ENCODE measurements around the gene OAT.
A peak's percentile ranks its signal among the peaks of the same experiment; 100 is the strongest.

OAT gene

DNA sequence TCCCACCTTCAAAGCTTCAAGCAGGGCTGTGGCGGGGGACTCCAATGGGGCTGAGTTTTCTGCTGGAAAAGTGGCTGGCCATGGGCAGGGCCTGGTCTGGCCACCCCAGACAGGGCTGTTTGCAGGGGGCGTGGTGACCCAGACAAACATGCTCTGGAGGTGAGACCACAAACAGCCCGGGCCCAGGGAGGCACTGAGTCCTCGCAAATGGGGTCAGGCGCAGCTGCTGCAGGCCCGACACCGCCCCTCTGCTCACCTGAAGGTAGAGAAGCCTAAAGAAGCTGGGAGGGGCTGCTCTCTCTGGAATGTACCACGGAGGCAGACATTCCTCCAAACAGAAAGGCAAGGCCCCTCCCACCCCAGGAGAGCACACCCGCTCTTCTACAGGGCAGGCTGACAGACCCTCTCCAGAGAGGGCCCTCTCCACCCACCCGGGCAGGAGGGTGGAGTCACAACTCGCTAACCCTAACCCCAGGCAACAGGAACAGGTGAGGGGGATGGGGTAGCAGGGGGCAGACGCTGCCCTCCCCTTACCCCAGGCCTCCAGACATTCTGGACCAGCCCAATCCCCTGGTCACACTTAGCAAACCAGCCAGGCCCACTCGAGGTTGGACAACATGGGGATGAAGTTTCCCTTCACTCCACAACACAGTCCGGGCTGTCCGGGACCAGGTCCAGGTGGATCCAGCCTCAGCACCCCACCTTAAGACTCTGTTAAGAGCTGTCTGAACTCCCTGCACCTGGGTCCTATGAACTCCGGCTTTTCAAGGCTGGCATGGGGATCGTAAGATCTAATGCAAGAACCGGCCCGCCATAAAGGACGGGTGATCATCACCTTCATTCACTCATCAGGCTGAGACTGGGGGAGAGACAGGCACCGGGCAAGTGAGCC lies 32.3 kb downstream of the OAT start:
- H3K36me3 ChIP-seq (replicated peaks in 1 of 2; ENCODE audit: control insufficient read depth in 2 of 2, insufficient read depth in 2 of 2, low read length in 2 of 2): no peaks in the 10 kb centered on the region
- H2AFZ ChIP-seq (ENCODE audit: low read length): no peak overlapping the region
- H3K27me3 ChIP-seq (ENCODE audit: control insufficient read depth in 3 of 3, insufficient read depth in 3 of 3, low read depth in 1 of 3, low read length in 3 of 3): peaks cover 0 to 38% (median 9%) of the 10 kb centered on the region in 3 experiments
- no CpG with 5 or more reads among the region's 21 CpGs for WGBS, 2 donors (ENCODE audit: extremely low coverage in 2 of 2, insufficient read length in 2 of 2, insufficient replicate concordance in 1 of 2)
- peaks cover 2 to 14% of the 10 kb centered on the region in 2 donors for H3K4me1 ChIP-seq (ENCODE audit: control insufficient read depth in 2 of 2, insufficient read depth in 1 of 2, low read depth in 1 of 2, low read length in 2 of 2)
- no peaks in the 10 kb centered on the region for H3K9me3 ChIP-seq (replicated peaks in 1 of 2; ENCODE audit: control insufficient read depth in 2 of 2, insufficient read depth in 1 of 2, low read depth in 1 of 2, low read length in 2 of 2)
- H2BK12ac ChIP-seq (ENCODE audit: low read length): no peak overlapping the region
- H3K79me1 ChIP-seq (ENCODE audit: low read depth, low read length): no peaks in the 10 kb centered on the region
- peak overlapping the region; percentile 89 for H2AK5ac ChIP-seq (ENCODE audit: low read depth, low read length)
- peak overlapping the region; percentile 25 for H3K23ac ChIP-seq (ENCODE audit: low read depth, low read length, poor library complexity)
- no peak overlapping the region for H4K91ac ChIP-seq (ENCODE audit: low read depth, low read length, poor library complexity)
- no peak overlapping the region for H3K4ac ChIP-seq (ENCODE audit: low read length)
- H3K4me3 ChIP-seq (ENCODE audit: low read length in 2 of 2): no peak overlapping the region
- peak overlapping the region; percentile 52 for H3K18ac ChIP-seq (ENCODE audit: low read length)
- H4K8ac ChIP-seq (ENCODE audit: low read depth, low read length): peak overlapping the region; percentile 89
- DNase-seq (ENCODE audit: low spot score): no peak
- H2BK120ac ChIP-seq (ENCODE audit: low read depth, low read length): peak overlapping the region; percentile 92
- H3K4me2 ChIP-seq (ENCODE audit: insufficient read depth, low read length, poor library complexity, severe bottlenecking): no peak overlapping the region
- H3K27ac ChIP-seq (replicated peaks; ENCODE audit: low read length): no peak overlapping the region
- no peak overlapping the region for H3K9ac ChIP-seq (ENCODE audit: low read depth, low read length, poor library complexity)
- H2BK5ac ChIP-seq (ENCODE audit: low read length): peak overlapping the region; percentile 14
- peak overlapping the region; percentile 47 for H3K14ac ChIP-seq (ENCODE audit: low read length)
- peak overlapping the region; percentile 8 for H2BK15ac ChIP-seq (ENCODE audit: low read length)

DNA sequence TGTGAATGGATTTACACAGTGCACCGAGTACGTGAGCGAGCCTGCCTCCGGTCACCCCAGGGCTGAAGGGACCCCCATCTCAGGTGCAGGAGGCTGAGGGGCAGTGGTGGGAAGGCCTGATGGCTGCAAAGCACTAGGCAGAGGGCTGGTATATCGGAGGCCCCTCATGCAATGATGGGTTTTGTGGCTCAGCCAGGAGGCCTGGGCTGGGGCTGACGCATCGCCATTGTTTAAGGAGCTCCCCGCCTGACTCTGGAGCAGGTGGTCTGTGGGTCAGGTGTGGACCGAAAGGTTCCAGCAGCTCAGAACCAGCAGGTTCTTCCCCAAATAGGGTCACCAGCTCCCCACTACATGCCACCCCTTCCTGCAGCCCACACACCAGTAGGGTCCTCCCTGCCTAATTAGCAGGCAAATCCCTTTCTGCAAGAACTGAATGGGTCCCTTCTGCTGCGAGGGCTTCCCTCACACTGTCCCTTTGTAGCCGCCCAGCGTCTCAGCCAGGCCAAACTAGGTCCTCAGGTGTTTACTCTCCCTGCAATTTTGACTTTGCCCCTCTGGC lies 33.0 kb downstream of the OAT start:
- H3K27ac ChIP-seq (replicated peaks; ENCODE audit: low read length): no peak overlapping the region
- DNase-seq (ENCODE audit: low spot score): no peak
- no peak overlapping the region for H2AFZ ChIP-seq (ENCODE audit: low read length)
- no peaks in the 10 kb centered on the region for H3K79me1 ChIP-seq (ENCODE audit: low read depth, low read length)
- H4K91ac ChIP-seq (ENCODE audit: low read depth, low read length, poor library complexity): no peak overlapping the region
- no peak overlapping the region for H2BK5ac ChIP-seq (ENCODE audit: low read length)
- no CpG with 5 or more reads among the region's 12 CpGs for WGBS, 2 donors (ENCODE audit: extremely low coverage in 2 of 2, insufficient read length in 2 of 2, insufficient replicate concordance in 1 of 2)
- no peak overlapping the region for H2BK12ac ChIP-seq (ENCODE audit: low read length)
- no peak overlapping the region for H2AK5ac ChIP-seq (ENCODE audit: low read depth, low read length)
- H3K27me3 ChIP-seq (ENCODE audit: control insufficient read depth in 3 of 3, insufficient read depth in 3 of 3, low read depth in 1 of 3, low read length in 3 of 3): peaks cover 0 to 38% (median 9%) of the 10 kb centered on the region in 3 experiments
- peaks cover 0 to 14% of the 10 kb centered on the region in 2 donors for H3K4me1 ChIP-seq (ENCODE audit: control insufficient read depth in 2 of 2, insufficient read depth in 1 of 2, low read depth in 1 of 2, low read length in 2 of 2)
- H4K8ac ChIP-seq (ENCODE audit: low read depth, low read length): no peak overlapping the region
- H3K18ac ChIP-seq (ENCODE audit: low read length): peak overlapping the region; percentile 31
- H3K4ac ChIP-seq (ENCODE audit: low read length): no peak overlapping the region
- no peaks in the 10 kb centered on the region for H3K36me3 ChIP-seq (replicated peaks in 1 of 2; ENCODE audit: control insufficient read depth in 2 of 2, insufficient read depth in 2 of 2, low read length in 2 of 2)
- H3K14ac ChIP-seq (ENCODE audit: low read length): no peak overlapping the region
- peak overlapping the region; percentile 25 for H3K23ac ChIP-seq (ENCODE audit: low read depth, low read length, poor library complexity)
- H3K4me3 ChIP-seq (ENCODE audit: low read length in 2 of 2): peak overlapping the region in 1 of 2 donors; percentile 40
- no peaks in the 10 kb centered on the region for H3K9me3 ChIP-seq (replicated peaks in 1 of 2; ENCODE audit: control insufficient read depth in 2 of 2, insufficient read depth in 1 of 2, low read depth in 1 of 2, low read length in 2 of 2)
- no peak overlapping the region for H3K4me2 ChIP-seq (ENCODE audit: insufficient read depth, low read length, poor library complexity, severe bottlenecking)
- H2BK15ac ChIP-seq (ENCODE audit: low read length): peak overlapping the region; percentile 27
- H3K9ac ChIP-seq (ENCODE audit: low read depth, low read length, poor library complexity): no peak overlapping the region
- H2BK120ac ChIP-seq (ENCODE audit: low read depth, low read length): no peak overlapping the region

DNA sequence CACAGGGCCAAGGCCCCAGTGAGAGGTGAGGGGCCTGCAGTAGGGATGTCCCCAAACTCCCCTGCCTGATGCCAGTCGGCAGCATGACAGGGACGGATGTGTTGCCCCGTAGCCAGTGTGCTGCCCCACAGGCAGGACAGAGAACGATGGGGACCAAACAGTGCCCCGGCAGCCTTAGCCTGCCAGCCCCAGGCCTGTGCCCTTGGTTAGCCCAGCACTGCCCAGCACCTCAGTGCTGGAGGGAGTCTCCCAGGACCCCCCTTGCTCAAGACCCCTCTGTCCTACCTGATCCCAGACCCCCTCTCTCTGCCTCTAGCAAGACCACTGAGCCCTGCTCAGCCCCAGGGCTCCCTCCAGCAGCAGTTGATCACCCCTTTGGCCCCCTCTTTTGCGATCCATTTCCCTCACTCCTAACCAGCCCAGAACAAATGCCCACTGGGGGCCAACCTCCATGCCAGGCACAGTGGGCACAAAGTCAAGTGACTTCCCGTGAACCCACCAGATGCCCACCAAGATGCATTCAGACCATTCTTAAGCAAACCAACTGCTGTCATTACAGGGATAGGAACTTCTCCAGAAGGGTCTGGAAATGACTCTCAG lies 34.0 kb downstream of the OAT start:
- Histone ChIP-seq H2BK120ac (ENCODE audit: low read depth, low read length) (no peak overlapping the region), H3K18ac (ENCODE audit: low read length) (peak overlapping the region; percentile 16), H3K79me1 (ENCODE audit: low read depth, low read length) (no peaks in the 10 kb centered on the region), H3K4me3 (ENCODE audit: low read length in 2 of 2) (no peak overlapping the region), H2AFZ (ENCODE audit: low read length) (no peak overlapping the region), H4K91ac (ENCODE audit: low read depth, low read length, poor library complexity) (no peak overlapping the region), H4K8ac (ENCODE audit: low read depth, low read length) (no peak overlapping the region), H2AK5ac (ENCODE audit: low read depth, low read length) (peak overlapping the region; percentile 44), H2BK12ac (ENCODE audit: low read length) (no peak overlapping the region), H2BK15ac (ENCODE audit: low read length) (peak overlapping the region; percentile 27), H2BK5ac (ENCODE audit: low read length) (no peak overlapping the region), H3K36me3 (replicated peaks in 1 of 2; ENCODE audit: control insufficient read depth in 2 of 2, insufficient read depth in 2 of 2, low read length in 2 of 2) (no peaks in the 10 kb centered on the region), H3K23ac (ENCODE audit: low read depth, low read length, poor library complexity) (peak overlapping the region; percentile 25), H3K27me3 (ENCODE audit: control insufficient read depth in 3 of 3, insufficient read depth in 3 of 3, low read depth in 1 of 3, low read length in 3 of 3) (peaks cover 0 to 38% (median 12%) of the 10 kb centered on the region in 3 experiments), H3K14ac (ENCODE audit: low read length) (no peak overlapping the region), H3K4ac (ENCODE audit: low read length) (no peak overlapping the region), H3K4me2 (ENCODE audit: insufficient read depth, low read length, poor library complexity, severe bottlenecking) (no peak overlapping the region), H3K9ac (ENCODE audit: low read depth, low read length, poor library complexity) (peak overlapping the region; percentile 31), H3K27ac (replicated peaks; ENCODE audit: low read length) (no peak overlapping the region), H3K9me3 (replicated peaks in 1 of 2; ENCODE audit: control insufficient read depth in 2 of 2, insufficient read depth in 1 of 2, low read depth in 1 of 2, low read length in 2 of 2) (no peaks in the 10 kb centered on the region), H3K4me1 (ENCODE audit: control insufficient read depth in 2 of 2, insufficient read depth in 1 of 2, low read depth in 1 of 2, low read length in 2 of 2) (peaks cover 0 to 14% of the 10 kb centered on the region in 2 donors)
- no CpG with 5 or more reads among the region's 7 CpGs for WGBS, 2 donors (ENCODE audit: extremely low coverage in 2 of 2, insufficient read length in 2 of 2, insufficient replicate concordance in 1 of 2)
- DNase-seq (ENCODE audit: low spot score): no peak

DNA sequence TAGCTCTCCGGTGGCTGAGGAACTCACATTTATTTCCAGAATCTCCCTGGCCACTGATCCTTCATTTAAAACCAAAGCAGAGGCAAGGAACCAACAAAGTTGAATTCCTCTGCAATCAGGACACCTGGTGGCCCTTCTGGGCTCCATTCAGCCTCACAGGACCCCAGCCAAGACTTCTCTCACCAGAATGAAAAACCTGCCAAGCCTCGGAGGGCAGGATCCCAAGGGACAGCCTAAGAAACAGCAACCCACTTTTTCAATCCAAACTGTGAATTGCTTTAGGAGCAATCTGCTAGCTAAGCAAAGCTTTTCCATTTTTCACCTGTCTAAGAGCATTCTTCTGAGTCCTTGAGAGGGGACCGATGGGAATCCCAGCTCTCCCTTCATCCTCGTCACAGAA lies 34.6 kb downstream of the OAT start:
- Histone ChIP-seq H3K4me2 (ENCODE audit: insufficient read depth, low read length, poor library complexity, severe bottlenecking) (no peak overlapping the region), H3K4ac (ENCODE audit: low read length) (no peak overlapping the region), H2AK5ac (ENCODE audit: low read depth, low read length) (peak overlapping the region; percentile 15), H3K79me1 (ENCODE audit: low read depth, low read length) (no peaks in the 10 kb centered on the region), H4K91ac (ENCODE audit: low read depth, low read length, poor library complexity) (no peak overlapping the region), H3K9ac (ENCODE audit: low read depth, low read length, poor library complexity) (no peak overlapping the region), H3K36me3 (replicated peaks in 1 of 2; ENCODE audit: control insufficient read depth in 2 of 2, insufficient read depth in 2 of 2, low read length in 2 of 2) (no peaks in the 10 kb centered on the region), H2AFZ (ENCODE audit: low read length) (no peak overlapping the region), H3K27ac (replicated peaks; ENCODE audit: low read length) (no peak overlapping the region), H3K9me3 (replicated peaks in 1 of 2; ENCODE audit: control insufficient read depth in 2 of 2, insufficient read depth in 1 of 2, low read depth in 1 of 2, low read length in 2 of 2) (no peaks in the 10 kb centered on the region), H2BK15ac (ENCODE audit: low read length) (no peak overlapping the region), H4K8ac (ENCODE audit: low read depth, low read length) (no peak overlapping the region), H2BK12ac (ENCODE audit: low read length) (no peak overlapping the region), H3K14ac (ENCODE audit: low read length) (no peak overlapping the region), H3K18ac (ENCODE audit: low read length) (no peak overlapping the region), H2BK5ac (ENCODE audit: low read length) (no peak overlapping the region), H3K23ac (ENCODE audit: low read depth, low read length, poor library complexity) (no peak overlapping the region), H3K27me3 (ENCODE audit: control insufficient read depth in 3 of 3, insufficient read depth in 3 of 3, low read depth in 1 of 3, low read length in 3 of 3) (peaks cover 0 to 40% (median 12%) of the 10 kb centered on the region in 3 experiments), H3K4me1 (ENCODE audit: control insufficient read depth in 2 of 2, insufficient read depth in 1 of 2, low read depth in 1 of 2, low read length in 2 of 2) (peaks cover 0 to 13% of the 10 kb centered on the region in 2 donors), H2BK120ac (ENCODE audit: low read depth, low read length) (no peak overlapping the region), H3K4me3 (ENCODE audit: low read length in 2 of 2) (no peak overlapping the region)
- WGBS, 2 donors (ENCODE audit: extremely low coverage in 2 of 2, insufficient read length in 2 of 2, insufficient replicate concordance in 1 of 2): no CpG with 5 or more reads among the region's 4 CpGs
- DNase-seq (ENCODE audit: low spot score): no peak
